HG03108 (cell line): Measurements from ENCODE around the gene PPIA.
A peak's percentile ranks its signal among the peaks of the same experiment; 100 is the strongest.
"Not testable (repeated sequence)": the region's sequence is repeated elsewhere in the genome, so short reads cannot be mapped to it uniquely, and the experiment has no call there.

ENCODE experiments used
- ATAC-seq: cut with Tn5 transposase; IDR thresholded peaks from one replicate; pipeline ENCODE4 v1.9.1; 2021; ENCODE audit warnings: moderate library complexity; ENCODE audit not compliant: unreplicated experiment

The PPIA gene

DNA sequence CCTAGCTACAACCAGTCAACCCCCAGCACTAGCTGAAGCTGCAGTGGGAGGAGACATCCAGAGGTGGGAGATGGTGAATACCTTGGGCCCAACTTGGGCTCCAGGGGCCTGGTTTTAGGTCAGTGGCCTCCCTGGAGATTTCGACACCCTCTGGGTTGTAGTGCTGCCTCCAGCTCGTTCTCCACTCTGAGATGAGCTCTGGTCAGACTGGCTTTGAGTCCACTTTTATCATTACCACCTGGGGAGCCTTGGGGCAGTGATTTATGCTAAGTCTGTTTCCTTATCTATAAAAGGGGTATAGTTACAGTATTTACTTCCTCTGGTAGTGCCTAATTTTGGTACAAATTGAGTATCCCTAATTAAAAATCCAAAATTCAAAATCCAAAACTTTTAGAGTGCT lies 22.8 kb downstream of the PPIA start:
- ATAC-seq = no peak

DNA sequence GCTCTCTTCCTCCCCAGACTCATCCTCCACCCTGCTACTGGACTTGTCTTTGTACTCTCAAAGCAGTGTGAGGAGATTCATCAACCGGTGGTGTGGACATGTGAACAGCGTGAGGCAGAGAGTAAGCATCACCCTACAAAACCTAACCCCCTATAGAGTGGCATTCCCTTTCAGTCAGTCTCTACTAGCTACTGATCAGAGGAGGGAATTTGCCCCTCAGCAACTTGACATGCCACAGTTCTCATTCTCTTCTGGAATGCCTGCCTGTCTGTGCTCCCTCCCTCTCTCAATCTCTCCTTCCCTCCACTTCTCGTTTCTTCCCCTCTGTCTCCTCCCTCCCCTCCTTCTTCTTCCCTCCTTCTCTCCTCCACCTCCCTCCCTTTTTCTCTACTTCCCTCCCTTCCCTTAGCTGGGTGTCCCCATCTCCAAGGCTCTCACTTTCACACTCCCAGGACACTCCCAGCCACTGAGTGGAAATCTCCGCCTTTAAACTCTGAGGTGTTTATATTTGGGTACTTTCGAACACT lies 26.8 kb downstream of the PPIA start:
- no peak for ATAC-seq

DNA sequence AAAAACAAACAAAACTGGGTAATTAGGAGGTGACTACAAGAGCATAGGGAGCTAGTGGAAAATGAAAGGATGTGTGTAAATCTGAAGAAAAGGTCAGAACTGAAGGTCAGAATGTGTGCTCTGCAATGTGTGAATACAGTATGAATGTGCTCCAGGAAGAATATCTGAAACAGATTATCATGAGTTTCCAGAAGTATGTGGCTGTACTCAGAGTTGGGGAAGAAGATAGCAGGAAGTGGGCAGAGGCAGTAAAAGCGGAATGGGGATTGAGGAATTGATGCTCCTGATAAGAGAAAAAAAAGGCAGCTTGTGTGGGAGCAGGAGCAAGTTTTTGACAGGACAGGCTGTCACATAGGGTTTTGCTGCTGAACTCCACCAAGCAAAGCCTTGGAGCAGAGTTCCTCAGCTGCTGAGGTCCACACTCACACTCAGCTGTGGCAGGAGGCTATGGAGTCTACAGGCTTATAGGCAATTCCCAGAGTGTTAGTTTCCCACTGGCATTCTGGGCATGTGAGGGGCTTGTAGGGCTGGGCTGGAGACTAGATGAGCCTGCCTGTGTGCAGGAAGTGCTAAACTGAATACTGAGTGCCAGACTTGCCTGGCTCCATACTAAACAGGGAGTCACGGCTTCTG lies 28.5 kb downstream of the PPIA start:
- ATAC-seq = no peak

DNA sequence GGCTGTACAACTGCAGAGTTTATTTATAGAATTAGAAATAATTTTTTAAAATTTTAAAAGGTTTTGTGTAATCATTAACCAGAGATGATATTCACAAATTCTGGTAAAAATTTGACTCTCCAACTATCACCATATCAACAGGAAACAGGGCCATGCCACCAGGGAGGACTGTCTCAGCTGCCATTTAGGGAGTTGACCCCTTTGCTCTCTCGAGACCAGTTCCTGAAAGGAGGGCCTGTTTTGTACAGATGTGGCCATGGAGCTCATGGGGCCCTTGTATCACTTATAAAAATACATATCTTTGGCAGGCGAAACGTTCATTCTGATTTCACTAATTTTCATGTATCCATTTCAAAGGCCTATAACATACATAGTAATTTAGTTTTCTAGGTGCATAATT lies 31.1 kb downstream of the PPIA start:
- ATAC-seq = no peak

DNA sequence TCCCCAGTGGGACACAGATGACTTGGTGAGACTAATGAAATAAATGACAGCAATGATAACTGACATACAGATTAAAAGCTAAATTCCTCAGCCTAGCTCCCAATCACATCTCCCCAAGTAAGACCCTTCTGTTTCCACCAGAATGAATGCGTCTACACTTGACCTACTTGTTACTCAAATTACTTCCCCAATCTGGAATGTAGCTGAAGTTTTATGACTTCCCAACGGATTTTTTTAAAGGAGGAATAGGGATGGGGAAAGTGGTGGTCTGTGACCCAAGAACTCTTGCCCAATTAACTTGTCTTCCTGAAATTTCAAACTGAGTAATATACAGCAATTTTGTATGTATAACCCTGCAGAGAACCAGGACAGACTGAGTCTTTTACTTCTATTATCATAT lies 42.3 kb downstream of the PPIA start:
- no peak for ATAC-seq

DNA sequence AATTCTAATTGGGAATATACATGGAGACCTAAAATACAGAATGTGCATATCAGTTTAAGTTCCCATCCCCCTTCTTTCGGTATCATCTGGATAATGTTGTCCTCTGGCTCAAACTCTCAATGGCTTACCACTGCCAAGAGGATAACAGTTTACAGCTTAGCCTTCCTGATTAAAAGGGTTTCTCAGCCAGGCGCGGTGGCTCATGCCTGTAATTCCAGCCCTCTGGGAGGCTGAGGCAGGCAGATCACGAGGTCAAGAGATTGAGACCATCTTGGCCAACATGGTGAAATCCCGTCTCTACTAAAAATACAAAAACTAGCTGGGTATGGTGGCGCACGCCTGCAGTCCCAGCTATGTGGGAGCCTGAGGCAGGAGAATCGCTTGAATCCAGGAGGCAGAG lies 46.2 kb downstream of the PPIA start:
- not testable (repeated sequence) for ATAC-seq

DNA sequence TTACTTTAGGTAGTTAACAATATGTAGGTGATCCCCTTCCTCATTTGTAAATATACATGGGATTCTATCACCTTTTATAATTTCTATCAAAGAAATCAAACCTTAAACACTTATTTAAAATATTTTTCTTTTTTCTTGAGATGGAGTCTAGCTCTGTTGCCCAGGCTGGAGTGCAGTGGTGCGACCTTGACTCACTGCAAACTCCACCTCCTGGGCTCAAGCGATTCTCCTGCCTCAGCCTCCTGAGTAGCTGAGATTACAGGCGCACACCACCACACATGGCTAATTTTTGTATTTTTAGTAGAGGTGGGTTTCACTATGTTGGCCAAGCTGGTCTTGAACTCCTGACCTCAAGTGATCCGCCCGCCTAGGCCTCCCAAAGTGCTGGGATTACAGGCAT lies 47.0 kb downstream of the PPIA start:
- ATAC-seq = not testable (repeated sequence)

DNA sequence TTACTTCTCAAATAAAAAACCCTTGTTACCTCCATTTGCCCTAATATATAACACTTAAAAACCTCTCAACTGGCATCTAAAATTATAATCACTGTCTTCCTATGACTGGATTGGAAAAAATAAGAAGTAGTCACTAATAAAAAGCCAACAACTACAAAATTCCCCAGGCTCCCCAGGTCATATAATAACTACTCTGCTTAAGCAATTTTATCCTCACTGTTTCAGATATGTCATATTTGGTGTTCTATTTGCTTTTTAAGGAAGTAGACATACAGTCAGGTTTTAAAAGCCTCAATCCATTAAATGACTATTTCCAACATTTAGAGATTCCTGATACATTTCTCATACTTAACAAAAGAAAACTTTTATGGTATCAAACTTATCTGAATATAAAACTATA lies 49.0 kb downstream of the PPIA start:
- no peak for ATAC-seq

DNA sequence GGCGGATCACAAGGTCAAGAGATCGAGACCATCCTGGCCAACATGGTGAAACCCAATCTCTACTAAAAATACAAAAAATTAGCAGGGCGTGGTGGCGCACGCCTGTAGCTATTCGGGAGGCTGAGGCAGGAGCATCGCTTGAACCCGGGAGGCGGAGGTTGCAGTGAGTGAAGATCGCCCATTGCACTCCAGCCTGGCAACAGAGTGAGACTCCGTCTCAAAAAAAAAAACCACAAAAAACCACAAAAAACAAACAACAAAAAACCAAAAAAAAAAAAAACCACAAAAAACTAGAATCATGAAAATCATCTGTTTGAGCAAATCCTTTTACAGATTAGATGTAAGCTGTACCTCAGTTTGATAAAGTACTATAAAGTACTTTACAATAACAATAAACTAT lies 49.9 kb downstream of the PPIA start:
- ATAC-seq = not testable (repeated sequence)

DNA sequence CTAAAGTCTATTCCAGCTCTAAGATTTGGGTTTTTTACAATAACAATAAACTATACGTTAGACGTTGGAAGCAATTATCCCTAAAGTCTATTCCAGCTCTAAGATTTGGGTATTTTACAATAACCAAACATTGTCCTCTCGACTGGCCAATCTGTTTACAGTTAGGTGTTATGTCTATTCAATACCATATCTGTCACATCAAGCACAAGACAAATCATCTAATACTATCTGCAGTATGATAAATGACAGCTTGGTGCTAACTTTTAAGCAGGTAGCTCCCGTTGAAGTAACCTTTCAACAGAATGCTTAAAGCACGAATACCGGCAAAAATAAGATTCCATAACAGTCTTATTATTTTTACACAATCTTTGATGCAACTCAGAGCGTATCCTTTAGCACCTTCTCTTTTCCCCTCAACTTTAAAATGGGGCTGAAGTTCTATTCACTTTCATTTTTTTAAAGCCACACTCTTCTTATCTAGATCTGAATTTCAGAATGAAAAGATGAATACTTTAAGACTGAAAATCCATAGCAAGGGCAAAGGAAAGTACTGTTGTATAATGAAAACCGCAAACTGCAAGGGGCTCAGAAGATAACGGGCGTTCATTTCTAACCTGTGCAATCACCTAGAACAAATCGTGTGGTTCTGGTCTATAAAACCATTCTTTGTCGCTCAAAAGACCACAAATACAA lies 50.5 kb downstream of the PPIA start:
- no peak for ATAC-seq

DNA sequence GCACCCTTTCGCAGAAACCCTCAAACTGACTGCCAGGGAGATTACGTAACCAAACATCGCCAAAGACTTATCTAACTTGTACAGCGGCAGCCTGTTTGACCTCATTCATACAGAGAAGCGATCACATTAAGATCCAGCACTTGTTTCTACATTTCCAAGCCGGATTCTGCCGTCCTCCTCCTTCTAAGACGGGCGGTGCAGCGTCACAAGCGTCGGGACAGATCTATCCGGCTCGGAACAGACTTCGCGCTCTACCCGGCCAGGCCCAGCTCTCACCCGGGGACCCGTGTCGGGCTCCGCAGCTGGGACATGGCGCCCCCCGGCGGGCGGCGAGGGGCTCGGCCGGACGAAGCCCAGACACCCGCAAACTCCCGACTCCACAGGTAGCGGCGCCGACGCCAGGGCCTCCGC lies 51.0 kb downstream of the PPIA start:
- ATAC-seq = peak; percentile 68

DNA sequence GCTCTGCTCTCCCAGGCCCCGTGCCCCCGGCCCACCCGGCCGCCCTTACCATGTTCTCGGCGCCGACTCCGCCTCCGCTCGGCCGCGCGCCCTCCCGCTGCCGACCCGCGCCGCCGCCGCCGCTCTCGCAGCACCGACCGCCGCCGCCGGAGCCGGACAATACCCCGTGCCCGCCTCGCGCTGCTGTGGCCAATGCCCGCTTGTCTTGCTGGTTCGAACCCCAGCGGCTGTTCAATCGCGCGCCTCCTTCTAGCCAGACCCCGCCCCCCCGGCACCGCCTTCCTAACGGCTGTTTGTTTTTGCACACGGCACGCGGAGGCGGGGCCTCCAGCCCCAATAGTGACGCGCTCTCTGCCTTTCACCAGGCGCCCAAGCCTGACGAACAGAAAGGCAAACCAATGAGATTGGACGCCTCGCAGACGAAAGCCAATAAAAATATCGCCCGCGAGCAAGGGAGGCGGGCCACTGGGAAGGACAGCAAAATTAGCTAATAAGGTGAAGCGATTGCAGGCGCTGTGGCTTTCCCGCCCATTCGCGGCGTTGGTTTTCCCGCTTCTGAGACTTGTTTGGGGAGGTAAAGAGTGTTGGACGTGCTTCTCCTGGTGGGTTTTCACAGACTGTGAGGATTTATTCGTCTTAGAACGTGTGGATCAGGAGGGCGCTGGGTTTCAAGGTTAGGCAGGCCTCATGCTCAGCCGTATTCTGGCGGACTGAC lies 51.6 kb downstream of the PPIA start, which contains the start of gene H2AZ2:
H2AZ2 (minus strand) TSS at position 168 of the 715 bp plus-strand sequence; CDS start at position 52, 116 bp downstream.
- ATAC-seq = peak; percentile 76

DNA sequence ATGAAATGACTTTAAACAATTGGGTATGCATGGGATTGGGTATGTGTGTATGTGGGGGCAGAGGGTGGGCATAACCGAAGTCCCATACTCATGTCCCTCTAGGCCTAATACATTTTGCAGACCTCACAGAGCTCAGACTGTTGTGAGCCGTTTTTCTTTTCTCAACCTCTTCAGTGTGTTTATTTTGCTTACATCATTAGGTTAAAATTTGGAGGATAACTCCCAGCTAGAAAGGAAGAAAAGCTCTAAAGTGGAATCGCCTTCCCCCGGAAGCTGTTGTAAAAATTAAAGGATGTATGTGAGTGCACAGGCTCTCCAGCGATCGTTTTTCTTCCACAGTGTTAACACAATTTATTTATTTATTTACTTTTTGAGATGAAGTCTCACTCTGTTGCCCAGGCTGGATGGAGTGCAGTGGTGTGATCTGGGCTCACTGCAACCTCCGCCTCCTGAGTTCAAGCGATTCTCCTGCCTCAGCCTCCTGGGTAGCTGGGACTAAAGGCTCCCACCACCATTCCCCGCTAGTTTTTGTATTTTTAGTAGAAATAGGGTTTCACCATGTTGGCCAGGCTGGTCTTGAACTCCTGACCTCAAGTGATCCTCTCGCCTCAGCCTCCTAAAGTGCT lies 52.9 kb downstream of the PPIA start:
- no peak for ATAC-seq

DNA sequence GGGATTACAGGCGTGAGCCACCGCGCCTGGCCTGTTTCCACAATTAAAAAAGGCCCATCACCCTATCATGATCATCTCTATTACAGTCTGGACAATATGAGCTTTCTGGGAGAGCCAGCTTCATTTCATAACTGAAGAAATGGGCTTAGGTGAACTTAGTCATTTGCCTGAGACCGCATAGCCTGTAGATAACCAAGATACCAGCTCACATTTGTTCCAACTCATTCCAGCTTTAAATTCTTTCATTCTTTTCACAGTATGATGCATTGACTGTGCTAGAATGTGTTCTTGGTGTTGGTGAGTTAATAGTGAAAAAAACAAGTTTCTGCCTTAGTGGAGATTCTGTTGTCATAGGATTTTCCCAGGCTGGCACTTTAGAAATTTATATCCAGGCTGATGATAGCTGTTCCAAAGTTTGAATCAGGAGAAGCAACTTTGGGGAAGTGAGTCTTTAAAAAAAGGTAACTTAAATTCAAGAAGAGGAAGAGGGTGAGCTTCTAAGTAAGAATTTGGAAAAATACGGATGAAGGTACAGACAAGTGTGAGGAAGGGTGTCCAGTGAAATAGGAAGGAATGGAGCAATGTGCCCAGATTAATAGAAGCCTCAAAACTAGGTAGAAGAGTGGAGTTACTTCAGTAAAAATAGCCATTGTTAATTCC lies 53.5 kb downstream of the PPIA start:
- ATAC-seq = no peak

DNA sequence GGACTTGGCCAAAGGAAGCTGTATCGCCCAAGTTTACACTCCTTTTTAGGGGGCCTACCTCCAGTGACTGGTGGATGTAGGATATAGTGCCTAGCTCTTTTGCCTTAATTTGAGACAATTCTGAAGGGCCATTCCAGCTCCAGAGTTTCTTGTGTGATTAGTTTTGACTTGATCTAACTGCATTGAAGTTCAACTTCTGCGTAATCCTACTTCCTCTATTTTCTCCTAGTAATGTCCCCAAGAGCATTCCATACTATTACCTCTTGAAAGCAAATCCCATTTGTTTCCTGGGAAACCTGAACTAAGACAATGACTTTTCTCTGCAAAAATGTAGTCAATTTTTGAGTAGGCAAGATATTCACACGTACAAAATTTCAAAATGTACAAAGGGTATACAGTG lies 56.1 kb downstream of the PPIA start:
- ATAC-seq = no peak
